Placental pericyte (primary cell): ENCODE data around the gene CEACAM21. TPM values are rescaled to one million over a fixed set of nuclear protein-coding genes. Genes with fewer than 3 reads are reported as not detected.

ENCODE experiments used
- total RNA-seq: library from RNA; depleted of rRNA; stranded (reverse); fragments of >200 nt; gene quantifications from 2 replicates; pipeline ENCODE4 v1.2.3, GENCODE V29; 2012

CEACAM21 gene
- total RNA-seq: not detected in 2 replicates

GRCh38 chr19:41575998-41576397 lies at the start of gene CEACAM21:
Gene CEACAM21, plus strand, starts transcription at chr19:41576166. Its CDS starts 109 bp downstream, at chr19:41576275.

GRCh38 chr19:41626877-41627276 lies 50.9 kb downstream of the CEACAM21 start, which contains the start of gene CEACAM4:
Gene CEACAM4, minus strand, starts transcription at chr19:41627074. Its CDS starts 111 bp downstream, at chr19:41626963.

Other genes starting within 250 kb of the CEACAM21 start
- gene TGFB1, start 222.2 kb upstream of the CEACAM21 start, total RNA-seq: 28.7 and 36.5 TPM in 2 replicates
- gene B9D2, start 212.0 kb upstream of the CEACAM21 start, total RNA-seq: 4.8 and 7.0 TPM in 2 replicates
- gene TMEM91, start 199.6 kb upstream of the CEACAM21 start, total RNA-seq: 2.7 and 6.3 TPM in 2 replicates
- gene EXOSC5, start 178.8 kb upstream of the CEACAM21 start, total RNA-seq: 15.5 and 18.0 TPM in 2 replicates
- gene BCKDHA, start 178.3 kb upstream of the CEACAM21 start, total RNA-seq: 26.8 and 39.8 TPM in 2 replicates
- 0.66 and 1.7 TPM in 2 replicates for gene B3GNT8, start 148.8 kb upstream of the CEACAM21 start, total RNA-seq
- gene DMAC2, start 136.3 kb upstream of the CEACAM21 start, total RNA-seq: 61.6 and 68.1 TPM in 2 replicates
- not detected in 2 replicates for gene ERICH4, start 133.0 kb upstream of the CEACAM21 start, total RNA-seq
- gene CEACAM4, start 50.9 kb downstream of the CEACAM21 start, total RNA-seq: not detected in 2 replicates
- not detected in 2 replicates for gene CEACAM7, start 112.1 kb downstream of the CEACAM21 start, total RNA-seq
- gene CEACAM5, start 132.5 kb downstream of the CEACAM21 start, total RNA-seq: not detected in 2 replicates
- gene CEACAM6, start 179.4 kb downstream of the CEACAM21 start, total RNA-seq: not detected in 2 replicates
- gene CEACAM3, start 220.4 kb downstream of the CEACAM21 start, total RNA-seq: not detected in 2 replicates